Measurements from ENCODE around the gene FUOM.

- TF ChIP-seq CTCF (IDR thresholded peaks at IDR 0.05) (no peak), POLR2A (IDR thresholded peaks at IDR 0.05) (no peak)
These were observed 8.9 kb upstream of the FUOM start for GRCh38 chr10:133366751-133367150.
